Uterus (tissue), 2 donors: ENCODE data around the gene DCAF7.

Source experiments
- POLR2A ChIP-seq, 2 donors: fragments of 450-650 bp; IDR thresholded peaks; one replicate each; pipeline ENCODE4 v1.6.1; 2016; ENCODE audit warnings: antibody characterized with exemption in 2 of 2, mild to moderate bottlenecking in 1 of 2, moderate library complexity in 1 of 2
- TF ChIP-seq, protein P1 (sequence below), 4 experiments: fragments of 200-600 bp in 2 of 4; fragments of 450-650 bp in 2 of 4; sonication (generic) in 2 of 4; IDR thresholded peaks; one replicate each; pipeline ENCODE4 v1.5.1; 2016 to 2019; ENCODE audit warnings: antibody characterized with exemption in 4 of 4, mild to moderate bottlenecking in 2 of 4, moderate library complexity in 1 of 4

GRCh38 chr17:63587770-63588169 lies 37.5 kb downstream of the DCAF7 start:
- TF ChIP-seq, protein P1, sequence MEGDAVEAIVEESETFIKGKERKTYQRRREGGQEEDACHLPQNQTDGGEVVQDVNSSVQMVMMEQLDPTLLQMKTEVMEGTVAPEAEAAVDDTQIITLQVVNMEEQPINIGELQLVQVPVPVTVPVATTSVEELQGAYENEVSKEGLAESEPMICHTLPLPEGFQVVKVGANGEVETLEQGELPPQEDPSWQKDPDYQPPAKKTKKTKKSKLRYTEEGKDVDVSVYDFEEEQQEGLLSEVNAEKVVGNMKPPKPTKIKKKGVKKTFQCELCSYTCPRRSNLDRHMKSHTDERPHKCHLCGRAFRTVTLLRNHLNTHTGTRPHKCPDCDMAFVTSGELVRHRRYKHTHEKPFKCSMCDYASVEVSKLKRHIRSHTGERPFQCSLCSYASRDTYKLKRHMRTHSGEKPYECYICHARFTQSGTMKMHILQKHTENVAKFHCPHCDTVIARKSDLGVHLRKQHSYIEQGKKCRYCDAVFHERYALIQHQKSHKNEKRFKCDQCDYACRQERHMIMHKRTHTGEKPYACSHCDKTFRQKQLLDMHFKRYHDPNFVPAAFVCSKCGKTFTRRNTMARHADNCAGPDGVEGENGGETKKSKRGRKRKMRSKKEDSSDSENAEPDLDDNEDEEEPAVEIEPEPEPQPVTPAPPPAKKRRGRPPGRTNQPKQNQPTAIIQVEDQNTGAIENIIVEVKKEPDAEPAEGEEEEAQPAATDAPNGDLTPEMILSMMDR (IDR thresholded peaks at IDR 0.05), result no peak
- TF ChIP-seq POLR2A (IDR thresholded peaks at IDR 0.05), result no peak
